Stimulated activated CD4-positive, alpha-beta T cell treated with anti-CD3 and anti-CD28 coated beads, Interleukin-1b, Interleukin-23, amount 100 ng/mL, for 4 hours (primary cell): Measurements from ENCODE around the gene RAB5B.
"Not testable (repeated sequence)": the region's sequence is repeated elsewhere in the genome, so short reads cannot be mapped to it uniquely, and the experiment has no call there.

Source experiments
- DNase-seq, 2 donors: peaks; one replicate each; pipeline ENCODE4 v3.0.0-alpha.2; 2020; ENCODE audit warnings: low read depth in 2 of 2

RAB5B gene

GRCh38 chr12:55940065-55940732 lies 33.7 kb upstream of the RAB5B start:
- DNase-seq: peak; percentile 65 to 74

GRCh38 chr12:55942055-55942454 lies 31.8 kb upstream of the RAB5B start:
- DNase-seq: no peak

- no peak for DNase-seq
Observed at GRCh38 chr12:55942577-55943136, 31.2 kb upstream of the RAB5B start.

GRCh38 chr12:55946553-55946952 lies 27.3 kb upstream of the RAB5B start:
- no peak for DNase-seq

GRCh38 chr12:55955344-55955743 lies 18.5 kb upstream of the RAB5B start:
- DNase-seq: no peak

GRCh38 chr12:55955800-55956508 lies 17.9 kb upstream of the RAB5B start:
- DNase-seq: peak in 1 of 2 donors; percentile 35

- no peak for DNase-seq
Observed at GRCh38 chr12:55957106-55957859, 16.6 kb upstream of the RAB5B start.

GRCh38 chr12:55963760-55964159 lies 10.1 kb upstream of the RAB5B start:
- no peak for DNase-seq

- DNase-seq: no peak
Observed at GRCh38 chr12:55965240-55965639, 8.6 kb upstream of the RAB5B start.

GRCh38 chr12:55965941-55966407 lies 7.9 kb upstream of the RAB5B start, which contains the start of gene PMEL:
PMEL (minus strand) TSS chr12:55966042; CDS start chr12:55966011, 31 bp downstream.
- no peak for DNase-seq

GRCh38 chr12:55966408-55967281 lies 7.2 kb upstream of the RAB5B start, which contains the start of gene CDK2:
CDK2 (plus strand) TSS chr12:55966830; CDS start chr12:55967009, 179 bp downstream.
- DNase-seq: peak; percentile 84 to 91

- DNase-seq: no peak
Observed at GRCh38 chr12:55969356-55969755, 4.5 kb upstream of the RAB5B start.

GRCh38 chr12:55970775-55971174 lies 3.1 kb upstream of the RAB5B start:
- DNase-seq: no peak

GRCh38 chr12:55972042-55972441 lies 1.8 kb upstream of the RAB5B start:
- DNase-seq: no peak

GRCh38 chr12:55972456-55972855 lies 1.4 kb upstream of the RAB5B start:
- DNase-seq: no peak

- no peak for DNase-seq
Observed at GRCh38 chr12:55972911-55973598, 823 bp upstream of the RAB5B start.

GRCh38 chr12:55974308-55974730 lies 441 bp downstream of the RAB5B start:
- DNase-seq: peak in 1 of 2 donors; percentile 10

- DNase-seq: no peak
Observed at GRCh38 chr12:55978393-55978792, 4.5 kb downstream of the RAB5B start.

GRCh38 chr12:55979069-55979468 lies 5.2 kb downstream of the RAB5B start:
- DNase-seq: no peak

GRCh38 chr12:55981882-55982281 lies 8.0 kb downstream of the RAB5B start:
- DNase-seq: not testable (repeated sequence)
